ENCODE data around the gene KIRREL3.

Gene KIRREL3

DNA sequence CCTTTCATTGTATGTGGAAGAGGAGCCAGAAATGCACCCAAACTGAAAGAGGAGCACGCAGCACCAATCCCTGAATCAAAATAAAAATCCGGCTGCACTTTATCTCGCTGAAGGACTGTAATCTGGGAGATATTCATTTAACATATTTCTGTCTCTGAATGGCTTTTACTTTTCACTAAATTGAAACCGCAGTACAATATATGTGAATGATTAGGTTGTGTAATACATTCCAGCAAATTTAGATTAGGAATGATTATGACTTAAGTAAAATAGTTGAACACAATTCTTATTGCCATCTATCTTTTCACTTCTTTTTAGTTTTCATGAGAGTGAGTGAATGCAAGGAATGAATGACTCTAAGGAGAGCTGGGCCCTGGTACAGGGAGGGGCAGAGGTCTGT lies 413.0 kb downstream of the KIRREL3 start:
- Histone ChIP-seq H3K4me1 (ENCODE audit: control insufficient read depth in 1 of 2, insufficient read depth in 2 of 2, low read length in 2 of 2) (no peaks in the 10 kb centered on the region), H3K27me3 (ENCODE audit: low read depth, low read length) (no peaks in the 10 kb centered on the region), H3K9me3 (ENCODE audit: control insufficient read depth in 1 of 2, low read length in 2 of 2) (no peaks in the 10 kb centered on the region), H3K27ac (ENCODE audit: low read length) (no peak overlapping the region), H3K36me3 (ENCODE audit: control insufficient read depth in 1 of 2, insufficient read depth in 2 of 2, low read length in 2 of 2) (no peaks in the 10 kb centered on the region), H3K4me3 (ENCODE audit: low read depth in 1 of 2, low read length in 2 of 2) (no peak overlapping the region)

DNA sequence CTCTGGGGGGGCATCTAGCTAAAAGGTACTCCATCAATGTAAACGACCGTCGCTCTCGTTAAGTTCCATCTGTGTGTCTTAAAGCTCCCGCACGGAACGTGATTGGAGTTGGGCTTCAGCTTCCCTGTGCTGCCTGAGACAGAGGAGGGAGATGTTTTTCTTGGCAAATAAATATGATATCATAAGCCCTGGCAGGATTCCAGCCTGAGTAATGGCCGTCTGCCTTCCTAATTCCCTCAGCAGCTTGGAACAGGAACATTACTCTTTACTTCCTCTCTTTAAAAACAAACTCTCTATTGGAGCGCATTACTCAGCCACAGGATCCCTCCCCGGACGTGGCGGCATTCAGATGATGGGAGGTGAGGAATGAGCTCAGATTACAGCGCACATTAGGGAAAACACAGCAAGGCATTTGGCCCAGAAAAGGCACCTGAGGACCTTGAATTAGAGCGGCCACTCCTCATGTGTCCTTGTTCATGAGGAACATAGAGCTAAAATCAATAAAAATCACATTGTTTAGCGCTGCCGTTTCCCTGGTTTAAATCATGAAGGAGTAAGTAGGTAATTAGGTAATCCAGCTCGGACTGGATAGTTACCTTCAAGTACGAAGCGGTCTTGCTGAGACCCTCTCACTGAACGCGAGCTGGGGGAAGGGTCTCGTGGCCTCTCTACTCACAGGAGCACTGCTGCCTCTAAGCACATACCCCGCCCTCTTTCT lies 414.6 kb downstream of the KIRREL3 start:
- Histone ChIP-seq H3K4me3 (ENCODE audit: low read depth in 1 of 2, low read length in 2 of 2) (peak overlapping the region; percentile 31 to 42), H3K4me1 (ENCODE audit: control insufficient read depth in 1 of 2, insufficient read depth in 2 of 2, low read length in 2 of 2) (no peaks in the 10 kb centered on the region), H3K27me3 (ENCODE audit: low read depth, low read length) (no peaks in the 10 kb centered on the region), H3K36me3 (ENCODE audit: control insufficient read depth in 1 of 2, insufficient read depth in 2 of 2, low read length in 2 of 2) (no peaks in the 10 kb centered on the region), H3K9me3 (ENCODE audit: control insufficient read depth in 1 of 2, low read length in 2 of 2) (no peaks in the 10 kb centered on the region), H3K27ac (ENCODE audit: low read length) (no peak overlapping the region)

DNA sequence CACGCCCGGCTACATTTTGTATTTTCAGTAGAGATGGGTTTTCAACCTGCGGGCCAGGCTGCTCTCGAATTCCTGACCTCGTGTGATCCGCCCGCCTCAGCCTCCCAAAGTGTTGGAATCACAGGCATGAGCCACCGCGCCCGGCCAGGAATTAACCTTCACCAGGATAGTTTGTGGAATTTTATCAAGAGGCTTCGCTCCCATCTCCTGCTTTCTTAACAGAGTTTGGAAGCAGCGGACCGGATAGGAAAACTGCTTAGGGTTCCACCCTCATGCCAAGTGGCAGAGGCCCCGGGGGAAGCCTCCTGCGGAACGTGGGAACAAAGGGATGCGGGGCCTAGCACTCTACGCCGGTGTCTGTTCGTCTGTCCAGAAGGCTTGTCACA lies 415.2 kb downstream of the KIRREL3 start:
- no peaks in the 10 kb centered on the region for H3K27me3 ChIP-seq (ENCODE audit: low read depth, low read length)
- H3K9me3 ChIP-seq (ENCODE audit: control insufficient read depth in 1 of 2, low read length in 2 of 2) = no peaks in the 10 kb centered on the region
- peak overlapping the region; percentile 31 to 42 for H3K4me3 ChIP-seq (ENCODE audit: low read depth in 1 of 2, low read length in 2 of 2)
- H3K36me3 ChIP-seq (ENCODE audit: control insufficient read depth in 1 of 2, insufficient read depth in 2 of 2, low read length in 2 of 2) = no peaks in the 10 kb centered on the region
- no peak overlapping the region for H3K27ac ChIP-seq (ENCODE audit: low read length)
- H3K4me1 ChIP-seq (ENCODE audit: control insufficient read depth in 1 of 2, insufficient read depth in 2 of 2, low read length in 2 of 2) = no peaks in the 10 kb centered on the region

DNA sequence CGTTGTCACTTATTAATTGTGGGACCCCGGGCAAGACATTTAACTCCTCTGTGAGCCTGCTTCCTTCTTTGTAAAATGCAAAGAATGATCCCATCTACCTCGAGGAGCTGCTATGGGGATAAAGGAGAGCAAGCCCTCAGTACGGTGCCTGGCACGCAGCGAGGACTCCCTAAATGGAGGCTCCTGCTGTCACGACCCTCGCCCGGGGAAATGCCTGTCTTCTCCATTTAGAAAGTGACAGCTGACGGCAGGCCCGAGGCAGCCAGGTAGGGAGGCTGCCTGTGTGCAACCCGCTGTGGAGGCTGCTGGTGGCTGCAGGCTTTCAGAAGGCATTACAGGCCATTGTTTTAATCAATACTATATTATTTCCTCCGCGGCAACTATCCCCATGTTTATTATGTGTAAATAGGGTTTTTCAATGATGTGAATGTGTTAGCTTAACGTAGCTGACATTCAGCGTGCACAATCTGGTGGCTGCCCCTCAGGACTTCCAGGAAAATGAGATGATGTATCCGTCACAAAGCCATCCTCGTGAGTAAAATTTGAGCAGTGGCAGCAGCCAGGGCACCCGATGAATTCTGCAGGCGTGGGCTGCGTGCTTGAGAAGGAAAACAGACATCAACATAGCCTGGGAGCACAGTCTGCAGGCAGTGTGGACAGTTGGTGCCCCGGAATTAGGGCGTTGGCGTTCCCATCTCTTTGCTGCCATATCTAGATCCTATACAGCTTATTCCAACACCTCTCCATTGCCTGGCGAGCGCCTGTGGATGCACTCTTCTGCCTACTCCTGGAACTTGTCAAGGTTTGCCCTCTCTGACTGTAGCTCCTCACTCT lies 416.8 kb downstream of the KIRREL3 start:
- H3K9me3 ChIP-seq (ENCODE audit: control insufficient read depth in 1 of 2, low read length in 2 of 2) = no peaks in the 10 kb centered on the region
- no peak overlapping the region for H3K27ac ChIP-seq (ENCODE audit: low read length)
- no peaks in the 10 kb centered on the region for H3K36me3 ChIP-seq (ENCODE audit: control insufficient read depth in 1 of 2, insufficient read depth in 2 of 2, low read length in 2 of 2)
- H3K4me3 ChIP-seq (ENCODE audit: low read depth in 1 of 2, low read length in 2 of 2) = no peak overlapping the region
- H3K27me3 ChIP-seq (ENCODE audit: low read depth, low read length) = no peaks in the 10 kb centered on the region
- no peaks in the 10 kb centered on the region for H3K4me1 ChIP-seq (ENCODE audit: control insufficient read depth in 1 of 2, insufficient read depth in 2 of 2, low read length in 2 of 2)

DNA sequence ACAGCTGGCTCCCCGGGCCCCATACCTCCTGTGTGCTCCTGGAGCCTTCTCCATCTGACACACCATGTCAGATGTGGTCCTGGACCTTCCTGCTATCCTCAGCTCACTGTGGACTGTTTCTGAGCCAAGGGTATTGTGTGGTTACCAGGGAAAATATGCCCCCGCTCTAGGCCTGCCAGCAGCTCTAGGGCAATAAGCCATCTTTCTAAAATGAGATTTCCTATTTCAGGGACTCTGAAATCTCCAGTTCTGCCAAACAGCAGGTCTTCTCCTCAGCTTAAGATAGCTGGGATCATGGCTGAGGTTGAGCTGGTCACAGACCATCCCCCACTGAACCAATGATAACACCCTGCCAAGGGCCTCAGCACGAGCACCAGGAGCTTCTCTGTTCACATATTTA lies 417.5 kb downstream of the KIRREL3 start:
- H3K4me1 ChIP-seq (ENCODE audit: control insufficient read depth in 1 of 2, insufficient read depth in 2 of 2, low read length in 2 of 2) = no peaks in the 10 kb centered on the region

DNA sequence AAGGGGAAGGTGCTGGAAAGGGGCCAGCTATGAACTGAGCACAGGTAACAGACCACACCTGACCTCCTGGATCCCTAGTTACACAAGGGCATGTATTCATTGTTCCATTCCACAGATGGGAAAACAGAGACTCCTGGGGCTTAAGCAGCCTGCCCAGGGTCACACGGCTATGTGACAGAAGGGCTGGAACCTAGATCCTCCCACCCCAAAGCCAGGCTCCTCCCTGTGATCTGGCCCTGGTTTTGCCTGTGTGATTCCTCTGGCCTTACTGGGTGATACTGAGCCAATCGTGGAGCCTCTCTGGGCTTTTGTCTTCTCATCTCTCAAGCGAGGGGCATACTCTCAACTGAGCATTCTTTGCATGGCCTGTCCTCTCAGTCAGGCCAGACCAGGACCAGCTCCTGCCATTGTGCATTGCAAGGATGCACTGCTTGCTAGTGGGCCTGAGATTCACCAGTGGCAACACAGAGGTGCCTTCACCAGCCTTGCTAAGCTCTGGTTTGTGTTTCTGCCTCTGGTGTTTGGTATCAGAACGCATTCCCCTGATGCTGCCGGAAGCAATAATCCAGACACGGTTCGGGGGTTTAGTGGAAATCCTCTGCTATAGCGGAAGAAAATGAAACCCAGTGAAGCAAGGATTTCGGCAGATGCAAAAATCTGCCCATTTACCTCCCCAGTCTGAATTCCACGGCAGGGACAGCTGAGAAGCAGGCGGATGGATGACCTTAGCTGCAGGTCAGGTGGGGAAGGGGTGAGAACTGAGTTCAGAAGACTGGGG lies 418.5 kb downstream of the KIRREL3 start:
- H3K4me3 ChIP-seq (ENCODE audit: low read depth in 1 of 2, low read length in 2 of 2) = no peak overlapping the region
- H3K36me3 ChIP-seq (ENCODE audit: control insufficient read depth in 1 of 2, insufficient read depth in 2 of 2, low read length in 2 of 2) = no peaks in the 10 kb centered on the region
- no peaks in the 10 kb centered on the region for H3K4me1 ChIP-seq (ENCODE audit: control insufficient read depth in 1 of 2, insufficient read depth in 2 of 2, low read length in 2 of 2)
- H3K27ac ChIP-seq (ENCODE audit: low read length) = no peak overlapping the region
- no peaks in the 10 kb centered on the region for H3K9me3 ChIP-seq (ENCODE audit: control insufficient read depth in 1 of 2, low read length in 2 of 2)
- H3K27me3 ChIP-seq (ENCODE audit: low read depth, low read length) = no peaks in the 10 kb centered on the region

More for the DNA sequence above, 417.5 kb downstream of the KIRREL3 start:
- Histone ChIP-seq H3K36me3 (ENCODE audit: control insufficient read depth in 1 of 2, insufficient read depth in 2 of 2, low read length in 2 of 2) (no peaks in the 10 kb centered on the region), H3K27ac (ENCODE audit: low read length) (no peak overlapping the region), H3K9me3 (ENCODE audit: control insufficient read depth in 1 of 2, low read length in 2 of 2) (no peaks in the 10 kb centered on the region), H3K27me3 (ENCODE audit: low read depth, low read length) (no peaks in the 10 kb centered on the region), H3K4me3 (ENCODE audit: low read depth in 1 of 2, low read length in 2 of 2) (no peak overlapping the region)

DNA sequence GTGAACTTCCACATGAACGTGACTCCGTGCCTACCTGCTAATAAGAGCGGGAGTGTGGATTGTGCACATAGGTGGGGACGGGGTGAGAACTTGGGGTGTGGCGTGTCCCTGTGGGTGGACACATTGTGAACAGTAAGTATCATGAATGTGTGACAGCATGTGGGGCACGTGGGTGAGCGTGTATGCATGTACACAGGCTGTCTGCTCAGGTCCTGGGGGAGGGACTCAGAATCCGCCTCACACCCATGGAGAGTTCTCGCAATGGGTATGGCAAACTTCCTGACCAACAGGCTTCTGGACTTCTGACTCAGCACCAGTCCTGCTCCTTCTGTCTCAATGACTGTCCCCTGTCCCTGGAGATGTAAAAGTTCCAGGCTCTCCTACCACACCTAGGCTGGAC lies 422.1 kb downstream of the KIRREL3 start:
- Histone ChIP-seq H3K27me3 (ENCODE audit: low read depth, low read length) (no peaks in the 10 kb centered on the region), H3K9me3 (ENCODE audit: control insufficient read depth in 1 of 2, low read length in 2 of 2) (no peaks in the 10 kb centered on the region), H3K36me3 (ENCODE audit: control insufficient read depth in 1 of 2, insufficient read depth in 2 of 2, low read length in 2 of 2) (no peaks in the 10 kb centered on the region), H3K27ac (ENCODE audit: low read length) (no peak overlapping the region), H3K4me3 (ENCODE audit: low read depth in 1 of 2, low read length in 2 of 2) (no peak overlapping the region), H3K4me1 (ENCODE audit: control insufficient read depth in 1 of 2, insufficient read depth in 2 of 2, low read length in 2 of 2) (no peaks in the 10 kb centered on the region)

DNA sequence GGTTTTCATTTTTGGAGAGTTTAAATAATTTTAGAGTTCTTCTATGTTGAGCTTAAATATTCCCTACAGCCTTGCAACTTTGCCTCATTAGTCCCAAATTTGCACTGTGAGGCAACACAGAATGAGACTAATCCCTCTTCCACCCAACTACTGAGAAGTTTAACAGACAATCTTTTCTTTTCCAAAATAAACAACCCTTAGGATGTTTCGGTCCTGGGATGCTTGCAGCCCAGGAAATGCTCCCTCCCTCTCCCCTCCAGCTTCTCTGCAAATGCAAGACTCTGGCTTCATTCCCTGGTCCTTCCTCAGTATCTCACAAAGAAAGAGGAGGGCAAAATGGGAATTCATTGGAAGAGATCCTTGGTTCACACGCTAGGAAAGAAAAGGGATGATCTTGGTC lies 422.5 kb downstream of the KIRREL3 start:
- Histone ChIP-seq H3K4me1 (ENCODE audit: control insufficient read depth in 1 of 2, insufficient read depth in 2 of 2, low read length in 2 of 2) (no peaks in the 10 kb centered on the region), H3K9me3 (ENCODE audit: control insufficient read depth in 1 of 2, low read length in 2 of 2) (no peaks in the 10 kb centered on the region), H3K4me3 (ENCODE audit: low read depth in 1 of 2, low read length in 2 of 2) (no peak overlapping the region), H3K27me3 (ENCODE audit: low read depth, low read length) (no peaks in the 10 kb centered on the region), H3K27ac (ENCODE audit: low read length) (no peak overlapping the region), H3K36me3 (ENCODE audit: control insufficient read depth in 1 of 2, insufficient read depth in 2 of 2, low read length in 2 of 2) (no peaks in the 10 kb centered on the region)

DNA sequence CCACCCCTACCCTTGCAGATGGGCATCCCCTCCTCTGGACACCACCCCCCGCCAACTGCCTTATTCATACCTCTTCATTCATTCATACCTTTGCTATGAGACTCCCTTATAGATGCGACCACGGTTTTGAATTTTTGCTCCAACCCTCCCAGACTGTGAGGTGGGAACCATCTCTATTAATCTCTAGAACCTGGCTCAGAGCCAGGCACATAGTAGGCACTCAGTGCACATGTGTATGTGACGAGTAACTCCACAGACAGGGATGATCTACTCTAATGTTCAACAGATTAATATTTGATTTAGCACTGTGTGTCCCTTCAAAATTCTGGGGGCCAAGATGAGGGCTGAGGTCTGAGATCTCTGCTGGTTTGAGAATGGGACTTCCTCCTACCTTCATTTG lies 424.7 kb downstream of the KIRREL3 start:
- Histone ChIP-seq H3K36me3 (ENCODE audit: control insufficient read depth in 1 of 2, insufficient read depth in 2 of 2, low read length in 2 of 2) (no peaks in the 10 kb centered on the region), H3K27me3 (ENCODE audit: low read depth, low read length) (no peaks in the 10 kb centered on the region), H3K4me1 (ENCODE audit: control insufficient read depth in 1 of 2, insufficient read depth in 2 of 2, low read length in 2 of 2) (no peaks in the 10 kb centered on the region), H3K27ac (ENCODE audit: low read length) (no peak overlapping the region), H3K4me3 (ENCODE audit: low read depth in 1 of 2, low read length in 2 of 2) (no peak overlapping the region), H3K9me3 (ENCODE audit: control insufficient read depth in 1 of 2, low read length in 2 of 2) (no peaks in the 10 kb centered on the region)

DNA sequence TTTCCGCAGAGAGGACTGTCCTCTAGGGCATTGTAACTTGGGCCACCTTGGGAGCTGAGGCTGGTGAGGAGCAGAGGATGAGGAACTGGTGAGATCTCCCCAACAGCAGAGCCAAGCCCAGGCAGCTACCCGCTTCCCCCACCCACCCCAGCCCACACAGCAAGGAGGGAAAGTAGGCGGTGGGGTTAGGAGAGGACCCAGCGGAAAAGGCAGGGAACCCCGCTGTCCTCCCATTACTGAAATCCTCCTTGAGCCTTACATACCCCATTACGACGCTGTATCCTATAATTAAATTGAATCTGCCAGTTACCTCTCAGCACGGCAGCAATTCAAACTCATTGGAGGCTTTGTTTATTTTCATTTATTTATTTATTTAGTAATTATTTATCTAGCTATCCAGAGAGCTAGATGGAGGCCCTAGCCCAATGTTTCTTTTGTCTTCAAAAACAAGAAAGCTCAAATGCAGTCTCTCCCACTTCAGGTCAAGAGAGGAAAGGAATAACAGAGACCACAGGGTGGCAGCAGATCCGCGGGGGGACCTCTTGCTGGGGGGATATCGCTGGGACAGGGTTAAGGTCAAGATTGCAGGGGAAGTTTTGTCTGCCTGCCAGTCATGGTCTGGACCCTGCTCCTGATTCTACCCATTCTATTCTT lies 427.1 kb downstream of the KIRREL3 start:
- Histone ChIP-seq H3K36me3 (ENCODE audit: control insufficient read depth in 1 of 2, insufficient read depth in 2 of 2, low read length in 2 of 2) (no peaks in the 10 kb centered on the region), H3K9me3 (ENCODE audit: control insufficient read depth in 1 of 2, low read length in 2 of 2) (no peaks in the 10 kb centered on the region), H3K4me3 (ENCODE audit: low read depth in 1 of 2, low read length in 2 of 2) (no peak overlapping the region), H3K27me3 (ENCODE audit: low read depth, low read length) (no peaks in the 10 kb centered on the region), H3K4me1 (ENCODE audit: control insufficient read depth in 1 of 2, insufficient read depth in 2 of 2, low read length in 2 of 2) (no peaks in the 10 kb centered on the region), H3K27ac (ENCODE audit: low read length) (no peak overlapping the region)

DNA sequence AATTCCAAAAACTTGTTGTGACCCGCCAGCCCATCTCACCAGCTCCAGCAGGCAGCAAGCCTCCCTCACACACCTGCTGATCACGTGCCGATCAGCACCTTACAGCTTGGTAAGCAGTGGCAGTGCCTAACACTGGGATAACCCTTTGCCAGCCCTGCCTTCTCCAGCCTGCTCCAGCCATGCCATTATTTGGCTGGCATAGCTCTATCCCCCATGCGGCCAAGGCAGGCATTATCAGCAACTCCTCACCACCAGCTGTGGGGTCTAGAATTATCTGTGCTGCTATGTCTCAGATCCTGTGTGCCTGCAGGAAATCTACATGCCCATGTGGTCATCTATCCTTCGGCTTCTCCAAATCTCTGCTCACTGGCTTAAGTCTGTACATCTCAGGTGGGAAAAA lies 430.1 kb downstream of the KIRREL3 start:
- H3K27me3 ChIP-seq (ENCODE audit: low read depth, low read length) = no peaks in the 10 kb centered on the region

More for the DNA sequence above, 430.1 kb downstream of the KIRREL3 start:
- no peak overlapping the region for H3K27ac ChIP-seq (ENCODE audit: low read length)
- H3K4me1 ChIP-seq (ENCODE audit: control insufficient read depth in 1 of 2, insufficient read depth in 2 of 2, low read length in 2 of 2) = no peaks in the 10 kb centered on the region
- no peaks in the 10 kb centered on the region for H3K36me3 ChIP-seq (ENCODE audit: control insufficient read depth in 1 of 2, insufficient read depth in 2 of 2, low read length in 2 of 2)
- H3K9me3 ChIP-seq (ENCODE audit: control insufficient read depth in 1 of 2, low read length in 2 of 2) = no peaks in the 10 kb centered on the region
- H3K4me3 ChIP-seq (ENCODE audit: low read depth in 1 of 2, low read length in 2 of 2) = no peak overlapping the region

Measured in muscle layer of duodenum (tissue), 2 donors.